GM19043 (cell line): Measurements from ENCODE around the gene TRAPPC5.
A peak's percentile ranks its signal among the peaks of the same experiment; 100 is the strongest.
"Not testable (repeated sequence)": the region's sequence is repeated elsewhere in the genome, so short reads cannot be mapped to it uniquely, and the experiment has no call there.

Experiments
- ATAC-seq: cut with Tn5 transposase; IDR thresholded peaks from one replicate; pipeline ENCODE4 v1.9.1; 2021; ENCODE audit warnings: low read depth; ENCODE audit not compliant: unreplicated experiment

The TRAPPC5 gene

GRCh38 chr19:7680606-7681339 lies at the start of gene TRAPPC5:
TSS of gene TRAPPC5 (plus strand) at chr19:7680833. CDS start at chr19:7682254, 1,421 bp downstream.
- ATAC-seq: no peak

- ATAC-seq: no peak
These were observed 49.1 kb upstream of the TRAPPC5 start for GRCh38 chr19:7631577-7631976.

GRCh38 chr19:7632340-7633203 lies 48.1 kb upstream of the TRAPPC5 start:
- no peak for ATAC-seq

GRCh38 chr19:7633698-7634097 lies 46.9 kb upstream of the TRAPPC5 start, which contains the start of gene PCP2:
TSS of gene PCP2 (minus strand) at chr19:7633719. CDS start at chr19:7633457, 262 bp downstream.
- no peak for ATAC-seq

- ATAC-seq: no peak
These were observed 45.0 kb upstream of the TRAPPC5 start for GRCh38 chr19:7635670-7636069.

- no peak for ATAC-seq
These were observed 44.3 kb upstream of the TRAPPC5 start for GRCh38 chr19:7636317-7636690.

- ATAC-seq: peak; percentile 55
These were observed 43.8 kb upstream of the TRAPPC5 start, which contains the start of gene STXBP2 for GRCh38 chr19:7636691-7637373. TSS of gene STXBP2 (plus strand) at chr19:7637110. CDS start at chr19:7637150, 40 bp downstream.

GRCh38 chr19:7637374-7638256 lies 43.0 kb upstream of the TRAPPC5 start:
- ATAC-seq: no peak

- ATAC-seq: no peak
These were observed 41.7 kb upstream of the TRAPPC5 start for GRCh38 chr19:7638802-7639465.

GRCh38 chr19:7639863-7640348 lies 40.7 kb upstream of the TRAPPC5 start:
- no peak for ATAC-seq

GRCh38 chr19:7640803-7641202 lies 39.8 kb upstream of the TRAPPC5 start:
- no peak for ATAC-seq

GRCh38 chr19:7641290-7642276 lies 39.0 kb upstream of the TRAPPC5 start:
- ATAC-seq: no peak

GRCh38 chr19:7642295-7643030 lies 38.2 kb upstream of the TRAPPC5 start:
- no peak for ATAC-seq

GRCh38 chr19:7643031-7643415 lies 37.6 kb upstream of the TRAPPC5 start:
- no peak for ATAC-seq

- ATAC-seq: not testable (repeated sequence)
These were observed 36.7 kb upstream of the TRAPPC5 start for GRCh38 chr19:7643629-7644549.

GRCh38 chr19:7644550-7644877 lies 36.1 kb upstream of the TRAPPC5 start:
- ATAC-seq: no peak

GRCh38 chr19:7645163-7645562 lies 35.5 kb upstream of the TRAPPC5 start:
- no peak for ATAC-seq
